ENCODE data around the gene KRT13.

DNA sequence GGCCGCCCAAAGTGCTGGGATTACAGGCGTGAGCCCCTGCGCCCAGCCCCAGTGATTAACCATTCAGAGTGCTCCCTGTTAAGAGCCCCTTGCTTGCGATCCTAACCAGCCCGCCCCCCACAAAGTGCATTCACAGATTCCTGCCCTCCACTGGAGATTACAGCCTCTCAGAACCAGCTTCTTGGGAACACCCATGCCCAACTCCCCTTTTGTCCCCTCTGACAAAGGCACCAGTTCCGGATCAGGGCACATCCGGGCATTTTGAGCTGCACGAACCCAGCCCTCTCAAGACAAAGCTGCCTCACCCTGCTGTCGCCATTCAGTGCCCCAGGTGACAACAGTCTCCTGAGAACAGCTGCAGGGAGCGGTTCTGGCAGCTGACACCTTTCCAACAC is 23.5 kb upstream of the KRT13 start:
- TF ChIP-seq CTCF (IDR thresholded peaks at IDR 0.05) (no peak), EZH2 (IDR thresholded peaks at IDR 0.05; ENCODE audit: borderline replicate concordance, insufficient read depth, low read depth, low read length, poor library complexity, severe bottlenecking) (no peak)

Measured in B cell (primary cell).